HCT116 (cell line): ENCODE measurements around the gene MZB1. TPM values are rescaled to one million over a fixed set of nuclear protein-coding genes. Genes with fewer than 3 reads are reported as not detected.

Source experiments
- ATAC-seq: fragments of 200-7000 bp; cut with Tn5 transposase; 2 replicates; pipeline ENCODE4 v1.9.1; 2020; ENCODE audit warnings: mild to moderate bottlenecking, moderate library complexity
- BruUV-seq: library from RNA; stranded (reverse); fragments of 400-500 nt; replicated peaks from 2 replicates; lab custom pipeline; 2021; lab: Mats Ljungman, UMichigan
- CTCF ChIA-PET: fragments of 300-600 bp; sonication (Branson Sonifier 250); formaldehyde crosslinking; loops from one replicate; lab custom pipeline; 2021; ENCODE audit warnings: antibody characterized with exemption; lab: Charles Lee
- POLR2A ChIA-PET: fragments of 300-600, 350-600 bp; sonication (Branson Sonifier 250); formaldehyde crosslinking; loops from one replicate; lab custom pipeline; 2021; ENCODE audit warnings: antibody characterized with exemption; lab: Charles Lee
- RAD21 ChIA-PET, 2 experiments: fragments of 300-600 bp; sonication (Branson Sonifier 250); formaldehyde crosslinking; loops; one replicate each; lab custom pipeline; 2023; ENCODE audit warnings: low total read pairs in 2 of 2; ENCODE audit not compliant: uncharacterized antibody in 2 of 2, unreplicated experiment in 2 of 2, low non-redundant PET in 1 of 2; lab: Charles Lee
- DNase-seq: peaks from one replicate; pipeline ENCODE4 v3.0.0-alpha.2; 2010; ENCODE audit warnings: low read depth, low spot score
- H2AFZ ChIP-seq: fragments of 200-600 bp; shearing (Covaris generic), sonication (generic); 2 replicates; pipeline ENCODE4 v1.6.1; 2017; ENCODE audit warnings: low read depth, mixed run types, mixed read lengths, antibody characterized with exemption, low read length; ENCODE audit not compliant: poor library complexity, severe bottlenecking
- H3K27ac ChIP-seq: 2 replicates; pipeline ENCODE4 v1.5.1; 2012; ENCODE audit warnings: low read depth, low read length
- H3K27me3 ChIP-seq: fragments of 200-600 bp; sonication (generic); 2 replicates; pipeline ENCODE4 v1.6.1; 2016; ENCODE audit warnings: mixed run types, low read length, mixed read lengths; ENCODE audit not compliant: insufficient read depth
- H3K36me3 ChIP-seq, 2 experiments: fragments of 200-500 bp in 1 of 2; fragments of 200-600 bp in 1 of 2; sonication (Bioruptor generic) in 1 of 2; sonication (generic) in 1 of 2; 2 replicates each; pipeline versions ENCODE4 v1.5.1 to v1.6.1; 2014 to 2016; ENCODE audit warnings: low read length in 2 of 2, inconsistent platforms in 1 of 2, mixed read lengths in 1 of 2, mixed run types in 1 of 2; ENCODE audit not compliant: insufficient read depth in 2 of 2, control insufficient read depth in 1 of 2
- H3K4me1 ChIP-seq, 2 experiments: fragments of 200-600 bp in 1 of 2; sonication (generic) in 1 of 2; 2 replicates each; pipeline versions ENCODE4 v1.5.1 to v1.6.1; 2012 to 2017; ENCODE audit warnings: low read length in 2 of 2, inconsistent platforms in 1 of 2, mild to moderate bottlenecking in 1 of 2, mixed read lengths in 1 of 2, mixed run types in 1 of 2, moderate library complexity in 1 of 2; ENCODE audit not compliant: insufficient read depth in 2 of 2, control insufficient read depth in 1 of 2
- H3K4me2 ChIP-seq: fragments of 200-600 bp; sonication (generic); 2 replicates; pipeline ENCODE4 v1.6.1; 2017; ENCODE audit warnings: mixed run types, low read length, mixed read lengths
- H3K4me3 ChIP-seq, 2 experiments: fragments of 200-600 bp in 1 of 2; sonication (generic) in 1 of 2; replicated peaks in 1 of 2; 2 replicates each; pipeline ENCODE4 v1.5.1; 2011 to 2016; ENCODE audit warnings: low read length in 2 of 2, control low read depth in 1 of 2, low read depth in 1 of 2, mild to moderate bottlenecking in 1 of 2, mixed read lengths in 1 of 2, mixed run types in 1 of 2
- H3K79me2 ChIP-seq: fragments of 200-600 bp; sonication (generic); 2 replicates; pipeline ENCODE4 v1.6.1; 2017; ENCODE audit warnings: mild to moderate bottlenecking, mixed run types, low read length, moderate library complexity, mixed read lengths; ENCODE audit not compliant: insufficient read depth
- H3K9ac ChIP-seq: fragments of 200-600 bp; sonication (generic); 2 replicates; pipeline ENCODE4 v1.6.1; 2016; ENCODE audit warnings: low read length, mixed read lengths
- H3K9me2 ChIP-seq: fragments of 200-600 bp; sonication (generic), shearing (Covaris generic); 2 replicates; pipeline ENCODE4 v1.6.1; 2017; ENCODE audit warnings: mixed run types, mild to moderate bottlenecking, moderate library complexity; ENCODE audit not compliant: insufficient read depth
- H3K9me3 ChIP-seq, 2 experiments: fragments of 200-500 bp in 1 of 2; fragments of 200-600 bp in 1 of 2; sonication (Bioruptor generic) in 1 of 2; sonication (generic) in 1 of 2; 2 replicates each; pipeline ENCODE4 v1.6.1; 2014 to 2017; ENCODE audit warnings: low read length in 2 of 2, mixed read lengths in 2 of 2, inconsistent platforms in 1 of 2, low read depth in 1 of 2, mild to moderate bottlenecking in 1 of 2, mixed run types in 1 of 2, moderate library complexity in 1 of 2; ENCODE audit not compliant: control insufficient read depth in 1 of 2, insufficient read depth in 1 of 2
- H4K20me1 ChIP-seq: fragments of 200-600 bp; sonication (generic), shearing (Covaris generic); 2 replicates; pipeline ENCODE4 v1.6.1; 2017; ENCODE audit warnings: mixed run types, mild to moderate bottlenecking, moderate library complexity; ENCODE audit not compliant: insufficient read depth
- CBX3 ChIP-seq: IDR thresholded peaks from 2 replicates; pipeline ENCODE4 v1.6.1; 2012; ENCODE audit warnings: low read depth
- CEBPB ChIP-seq: IDR thresholded peaks from 2 replicates; pipeline ENCODE4 v1.6.1; 2012; ENCODE audit warnings: low read depth
- EGR1 ChIP-seq: IDR thresholded peaks from 2 replicates; pipeline ENCODE4 v1.6.1; 2012; ENCODE audit warnings: low read depth
- EZH2 ChIP-seq: fragments of 200-600 bp; sonication (generic); IDR thresholded peaks from 2 replicates; pipeline ENCODE4 v1.6.1; 2017; ENCODE audit warnings: antibody characterized with exemption, mixed run types
- JUND ChIP-seq: IDR thresholded peaks from 2 replicates; pipeline ENCODE4 v1.6.1; 2012
- POLR2A ChIP-seq: IDR thresholded peaks from 2 replicates; pipeline ENCODE4 v1.7.0; 2011; ENCODE audit warnings: borderline replicate concordance; ENCODE audit not compliant: insufficient read depth, insufficient read length; ENCODE audit errors: extremely low read depth
- POLR2AphosphoS5 ChIP-seq: IDR thresholded peaks from 2 replicates; pipeline ENCODE4 v1.6.1; 2011; ENCODE audit warnings: mild to moderate bottlenecking, low read depth, low read length, moderate library complexity
- RAD21 ChIP-seq: IDR thresholded peaks from 2 replicates; pipeline ENCODE4 v1.6.1; 2012; ENCODE audit warnings: low read depth, mild to moderate bottlenecking
- SIN3A ChIP-seq: IDR thresholded peaks from 2 replicates; pipeline ENCODE4 v1.6.1; 2012; ENCODE audit warnings: low read depth
- SP1 ChIP-seq: IDR thresholded peaks from 2 replicates; pipeline ENCODE4 v1.6.1; 2012; ENCODE audit warnings: low read depth
- SRF ChIP-seq: IDR thresholded peaks from 2 replicates; pipeline ENCODE4 v1.6.1; 2012; ENCODE audit warnings: low read depth
- TCF7L2 ChIP-seq: IDR thresholded peaks from 2 replicates; pipeline ENCODE4 v1.7.0; 2011; ENCODE audit warnings: borderline replicate concordance, inconsistent platforms; ENCODE audit not compliant: insufficient read depth, insufficient read length; ENCODE audit errors: extremely low read depth
- YY1 ChIP-seq: IDR thresholded peaks from 2 replicates; pipeline ENCODE4 v1.6.1; 2011; ENCODE audit warnings: low read length, low read depth, moderate library complexity, mild to moderate bottlenecking; ENCODE audit not compliant: insufficient replicate concordance; ENCODE audit errors: extremely low read depth
- ZFX ChIP-seq: fragments of 450-650 bp; IDR thresholded peaks from 2 replicates; pipeline ENCODE4 v1.6.1; 2017
- intact Hi-C: fragments of 100-400 bp; cut with micrococcal nuclease; formaldehyde crosslinking; loops from 2 replicates; pipeline ENCODE4 v1.10.0; 2022
- total RNA-seq: library from RNA; stranded (reverse); gene quantifications from one replicate; pipeline ENCODE4 v1.2.1, GENCODE V29; 2021; ENCODE audit not compliant: unreplicated experiment
- TF ChIP-seq, protein P1 (sequence below): IDR thresholded peaks from 2 replicates; pipeline ENCODE4 v1.6.1; 2012
- TF ChIP-seq, protein P2 (sequence below), 3 experiments: fragments of 200-600 bp in 1 of 3; sonication (generic) in 1 of 3; IDR thresholded peaks in 2 of 3; conservative IDR thresholded peaks in 1 of 3; 2 replicates each; pipeline ENCODE4 v1.5.1; 2012 to 2017; ENCODE audit warnings: low read depth in 2 of 3, low read length in 2 of 3, antibody characterized with exemption in 1 of 3, borderline replicate concordance in 1 of 3, control low read depth in 1 of 3, mild to moderate bottlenecking in 1 of 3, mixed read lengths in 1 of 3, mixed run types in 1 of 3, moderate library complexity in 1 of 3; ENCODE audit not compliant: insufficient read depth in 1 of 3
- TF ChIP-seq, protein P3 (sequence below): IDR thresholded peaks from 2 replicates; pipeline ENCODE4 v1.6.1; 2012; ENCODE audit warnings: low read depth
- TF ChIP-seq, protein P4 (sequence below): IDR thresholded peaks from 2 replicates; pipeline ENCODE4 v1.6.1; 2011; ENCODE audit warnings: mild to moderate bottlenecking, low read length, moderate library complexity; ENCODE audit not compliant: insufficient replicate concordance; ENCODE audit errors: extremely low read depth
- TF ChIP-seq, protein P5 (sequence below): IDR thresholded peaks from 2 replicates; pipeline ENCODE4 v1.6.1; 2012

The MZB1 gene
- total RNA-seq, 1 experiment from 2014 or later: 0.81 TPM

DNA sequence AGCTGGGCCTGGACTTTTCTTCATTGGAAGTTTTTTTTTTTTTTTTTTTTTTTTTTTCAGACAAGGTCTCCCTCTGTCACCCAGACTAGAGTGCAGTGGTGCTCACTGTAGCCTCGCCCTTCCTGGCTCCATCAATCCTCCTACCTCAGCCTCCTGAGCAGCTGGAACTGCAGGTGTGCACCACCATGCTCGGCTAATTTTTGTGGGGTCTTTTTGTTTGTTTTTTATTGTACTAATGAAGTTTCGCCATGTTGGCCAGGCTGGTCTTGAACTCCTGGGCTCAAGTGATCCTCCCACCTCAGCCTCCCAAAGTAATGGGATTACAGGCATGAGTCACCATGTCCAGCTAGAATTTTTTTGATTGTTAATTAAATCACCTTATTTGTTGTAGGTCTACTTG is 46.0 kb upstream of the MZB1 start:
- intact Hi-C loops: no loop called here
- H3K4me3 ChIP-seq: no peak overlapping the region
- no peaks in the 10 kb centered on the region for H3K9me2 ChIP-seq
- H3K9ac ChIP-seq: no peak overlapping the region
- H3K4me1 ChIP-seq: peaks cover 2 to 17% of the 10 kb centered on the region in 2 experiments; a peak in 3 of 4 replicates
- BruUV-seq: no TSS peak
- RAD21 ChIA-PET: no interaction called here
- no peaks in the 10 kb centered on the region for H4K20me1 ChIP-seq
- H2AFZ ChIP-seq: no peak overlapping the region
- H3K4me2 ChIP-seq: no peak overlapping the region
- CTCF ChIA-PET: no interaction called here
- H3K27me3 ChIP-seq: no peaks in the 10 kb centered on the region
- H3K27ac ChIP-seq: no peak overlapping the region
- no peaks in the 10 kb centered on the region for H3K9me3 ChIP-seq
- no peaks in the 10 kb centered on the region for H3K36me3 ChIP-seq
- ATAC-seq: no peak
- TF ChIP-seq, protein P1, sequence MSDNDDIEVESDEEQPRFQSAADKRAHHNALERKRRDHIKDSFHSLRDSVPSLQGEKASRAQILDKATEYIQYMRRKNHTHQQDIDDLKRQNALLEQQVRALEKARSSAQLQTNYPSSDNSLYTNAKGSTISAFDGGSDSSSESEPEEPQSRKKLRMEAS: no peak
- TF ChIP-seq EGR1 (no peak), TCF7L2 (no peak), SIN3A (no peak), POLR2AphosphoS5 (no peak), SRF (no peak), ZFX (no peak), CBX3 (no peak), SP1 (no peak), CEBPB (no peak), EZH2 (no peak), YY1 (no peak), POLR2A (no peak), JUND (no peak), RAD21 (no peak)
- TF ChIP-seq, protein P2, sequence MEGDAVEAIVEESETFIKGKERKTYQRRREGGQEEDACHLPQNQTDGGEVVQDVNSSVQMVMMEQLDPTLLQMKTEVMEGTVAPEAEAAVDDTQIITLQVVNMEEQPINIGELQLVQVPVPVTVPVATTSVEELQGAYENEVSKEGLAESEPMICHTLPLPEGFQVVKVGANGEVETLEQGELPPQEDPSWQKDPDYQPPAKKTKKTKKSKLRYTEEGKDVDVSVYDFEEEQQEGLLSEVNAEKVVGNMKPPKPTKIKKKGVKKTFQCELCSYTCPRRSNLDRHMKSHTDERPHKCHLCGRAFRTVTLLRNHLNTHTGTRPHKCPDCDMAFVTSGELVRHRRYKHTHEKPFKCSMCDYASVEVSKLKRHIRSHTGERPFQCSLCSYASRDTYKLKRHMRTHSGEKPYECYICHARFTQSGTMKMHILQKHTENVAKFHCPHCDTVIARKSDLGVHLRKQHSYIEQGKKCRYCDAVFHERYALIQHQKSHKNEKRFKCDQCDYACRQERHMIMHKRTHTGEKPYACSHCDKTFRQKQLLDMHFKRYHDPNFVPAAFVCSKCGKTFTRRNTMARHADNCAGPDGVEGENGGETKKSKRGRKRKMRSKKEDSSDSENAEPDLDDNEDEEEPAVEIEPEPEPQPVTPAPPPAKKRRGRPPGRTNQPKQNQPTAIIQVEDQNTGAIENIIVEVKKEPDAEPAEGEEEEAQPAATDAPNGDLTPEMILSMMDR (IDR thresholded peaks at IDR 0.05 in 2 of 3, conservative IDR thresholded peaks at IDR 0.05 in 1 of 3; ENCODE audit: borderline replicate concordance in 1 of 3, insufficient read depth in 1 of 3, low read depth in 2 of 3, low read length in 2 of 3): no peak
- TF ChIP-seq, protein P3, sequence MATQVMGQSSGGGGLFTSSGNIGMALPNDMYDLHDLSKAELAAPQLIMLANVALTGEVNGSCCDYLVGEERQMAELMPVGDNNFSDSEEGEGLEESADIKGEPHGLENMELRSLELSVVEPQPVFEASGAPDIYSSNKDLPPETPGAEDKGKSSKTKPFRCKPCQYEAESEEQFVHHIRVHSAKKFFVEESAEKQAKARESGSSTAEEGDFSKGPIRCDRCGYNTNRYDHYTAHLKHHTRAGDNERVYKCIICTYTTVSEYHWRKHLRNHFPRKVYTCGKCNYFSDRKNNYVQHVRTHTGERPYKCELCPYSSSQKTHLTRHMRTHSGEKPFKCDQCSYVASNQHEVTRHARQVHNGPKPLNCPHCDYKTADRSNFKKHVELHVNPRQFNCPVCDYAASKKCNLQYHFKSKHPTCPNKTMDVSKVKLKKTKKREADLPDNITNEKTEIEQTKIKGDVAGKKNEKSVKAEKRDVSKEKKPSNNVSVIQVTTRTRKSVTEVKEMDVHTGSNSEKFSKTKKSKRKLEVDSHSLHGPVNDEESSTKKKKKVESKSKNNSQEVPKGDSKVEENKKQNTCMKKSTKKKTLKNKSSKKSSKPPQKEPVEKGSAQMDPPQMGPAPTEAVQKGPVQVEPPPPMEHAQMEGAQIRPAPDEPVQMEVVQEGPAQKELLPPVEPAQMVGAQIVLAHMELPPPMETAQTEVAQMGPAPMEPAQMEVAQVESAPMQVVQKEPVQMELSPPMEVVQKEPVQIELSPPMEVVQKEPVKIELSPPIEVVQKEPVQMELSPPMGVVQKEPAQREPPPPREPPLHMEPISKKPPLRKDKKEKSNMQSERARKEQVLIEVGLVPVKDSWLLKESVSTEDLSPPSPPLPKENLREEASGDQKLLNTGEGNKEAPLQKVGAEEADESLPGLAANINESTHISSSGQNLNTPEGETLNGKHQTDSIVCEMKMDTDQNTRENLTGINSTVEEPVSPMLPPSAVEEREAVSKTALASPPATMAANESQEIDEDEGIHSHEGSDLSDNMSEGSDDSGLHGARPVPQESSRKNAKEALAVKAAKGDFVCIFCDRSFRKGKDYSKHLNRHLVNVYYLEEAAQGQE: no peak
- TF ChIP-seq, protein P4, sequence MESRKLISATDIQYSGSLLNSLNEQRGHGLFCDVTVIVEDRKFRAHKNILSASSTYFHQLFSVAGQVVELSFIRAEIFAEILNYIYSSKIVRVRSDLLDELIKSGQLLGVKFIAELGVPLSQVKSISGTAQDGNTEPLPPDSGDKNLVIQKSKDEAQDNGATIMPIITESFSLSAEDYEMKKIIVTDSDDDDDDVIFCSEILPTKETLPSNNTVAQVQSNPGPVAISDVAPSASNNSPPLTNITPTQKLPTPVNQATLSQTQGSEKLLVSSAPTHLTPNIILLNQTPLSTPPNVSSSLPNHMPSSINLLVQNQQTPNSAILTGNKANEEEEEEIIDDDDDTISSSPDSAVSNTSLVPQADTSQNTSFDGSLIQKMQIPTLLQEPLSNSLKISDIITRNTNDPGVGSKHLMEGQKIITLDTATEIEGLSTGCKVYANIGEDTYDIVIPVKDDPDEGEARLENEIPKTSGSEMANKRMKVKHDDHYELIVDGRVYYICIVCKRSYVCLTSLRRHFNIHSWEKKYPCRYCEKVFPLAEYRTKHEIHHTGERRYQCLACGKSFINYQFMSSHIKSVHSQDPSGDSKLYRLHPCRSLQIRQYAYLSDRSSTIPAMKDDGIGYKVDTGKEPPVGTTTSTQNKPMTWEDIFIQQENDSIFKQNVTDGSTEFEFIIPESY: no peak
- TF ChIP-seq, protein P5, sequence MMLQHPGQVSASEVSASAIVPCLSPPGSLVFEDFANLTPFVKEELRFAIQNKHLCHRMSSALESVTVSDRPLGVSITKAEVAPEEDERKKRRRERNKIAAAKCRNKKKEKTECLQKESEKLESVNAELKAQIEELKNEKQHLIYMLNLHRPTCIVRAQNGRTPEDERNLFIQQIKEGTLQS: no peak
- TF ChIP-seq, all 23 proteins: peak for 0
- DNase-seq: no peak
- POLR2A ChIA-PET: no interaction called here
- no peaks in the 10 kb centered on the region for H3K79me2 ChIP-seq
